Measurements from ENCODE around the gene RBM26. TPM values are rescaled to one million over a fixed set of nuclear protein-coding genes. Genes with fewer than 3 reads are reported as not detected.

The RBM26 gene
- total RNA-seq, 1 donor from 2014 or later = 31.3 TPM

GRCh38 chr13:79271616-79272015 lies 134.4 kb downstream of the RBM26 start:
- H3K4me3 ChIP-seq (ENCODE audit: low read length in 3 of 3) = no peak overlapping the region
- no peak overlapping the region for H3K9ac ChIP-seq (ENCODE audit: low read depth in 1 of 3, low read length in 3 of 3)
- no peaks in the 10 kb centered on the region for H3K36me3 ChIP-seq (ENCODE audit: control insufficient read depth in 3 of 3, insufficient read depth in 3 of 3, low read length in 3 of 3)
- H3K27ac ChIP-seq (ENCODE audit: low read depth, low read length) = no peak overlapping the region
- H3K9me3 ChIP-seq (ENCODE audit: control insufficient read depth in 3 of 3, low read length in 3 of 3) = no peaks in the 10 kb centered on the region
- H3K4me1 ChIP-seq (ENCODE audit: control insufficient read depth in 3 of 3, insufficient read depth in 3 of 3, low read length in 3 of 3) = no peaks in the 10 kb centered on the region
- no peaks in the 10 kb centered on the region for H3K27me3 ChIP-seq (ENCODE audit: control insufficient read depth in 3 of 3, insufficient read depth in 3 of 3, low read length in 3 of 3)

- Histone ChIP-seq H3K27me3 (ENCODE audit: control insufficient read depth in 3 of 3, insufficient read depth in 3 of 3, low read length in 3 of 3) (no peaks in the 10 kb centered on the region), H3K4me3 (ENCODE audit: low read length in 3 of 3) (no peak overlapping the region), H3K9me3 (ENCODE audit: control insufficient read depth in 3 of 3, low read length in 3 of 3) (peaks cover 0 to 2% (median 0%) of the 10 kb centered on the region in 3 donors), H3K36me3 (ENCODE audit: control insufficient read depth in 3 of 3, insufficient read depth in 3 of 3, low read length in 3 of 3) (no peaks in the 10 kb centered on the region), H3K27ac (ENCODE audit: low read depth, low read length) (no peak overlapping the region), H3K4me1 (ENCODE audit: control insufficient read depth in 3 of 3, insufficient read depth in 3 of 3, low read length in 3 of 3) (no peaks in the 10 kb centered on the region), H3K9ac (ENCODE audit: low read depth in 1 of 3, low read length in 3 of 3) (no peak overlapping the region)
Measured at GRCh38 chr13:79270859-79271258, 135.2 kb downstream of the RBM26 start.

Small RNA genes within 50 kb of the gene (small RNA-seq; reads per million reads assigned to genes)
- not detected for gene RNA5SP33

Other genes with a start within 250 kb of the RBM26 start
- gene NDFIP2, start 74.9 kb upstream of the RBM26 start, total RNA-seq = 24.0 TPM